Endothelial cell of umbilical vein (primary cell): ENCODE results near the gene UBXN11.

Experiments used
- EZH2 ChIP-seq: IDR thresholded peaks from 2 replicates; pipeline ENCODE4 v1.6.1; 2012; ENCODE audit warnings: borderline replicate concordance, low read depth, mild to moderate bottlenecking, moderate library complexity, low read length, inconsistent platforms; ENCODE audit not compliant: severe bottlenecking
- FOS ChIP-seq: IDR thresholded peaks from 2 replicates; pipeline ENCODE4 v1.6.1; 2011; ENCODE audit warnings: mild to moderate bottlenecking, low read length, moderate library complexity, borderline replicate concordance; ENCODE audit not compliant: insufficient read depth
- GATA2 ChIP-seq: IDR thresholded peaks from 2 replicates; pipeline ENCODE4 v1.7.0; 2011; ENCODE audit warnings: low read depth, mild to moderate bottlenecking, moderate library complexity, mixed read lengths, low read length; ENCODE audit not compliant: insufficient read length, insufficient read depth
- JUN ChIP-seq: IDR thresholded peaks from 2 replicates; pipeline ENCODE4 v1.6.1; 2011; ENCODE audit warnings: borderline replicate concordance, low read depth; ENCODE audit not compliant: insufficient read length, insufficient read depth
- MYC ChIP-seq: IDR thresholded peaks from one replicate; pipeline ENCODE4 v1.6.1; 2011; ENCODE audit warnings: mild to moderate bottlenecking, low read depth, low read length
- POLR2A ChIP-seq: IDR thresholded peaks from 2 replicates; pipeline ENCODE4 v1.6.1; 2012; ENCODE audit warnings: low read depth, mild to moderate bottlenecking, control low read depth, low read length
- POLR2AphosphoS5 ChIP-seq: IDR thresholded peaks from 2 replicates; pipeline ENCODE4 v1.6.1; 2012; ENCODE audit warnings: low read depth, mild to moderate bottlenecking, control low read depth, low read length, moderate library complexity; ENCODE audit not compliant: insufficient read depth
- TF ChIP-seq, protein P1 (sequence below), 2 donors: IDR thresholded peaks; 1 replicate in 1 of 2; 2 replicates in 1 of 2; pipeline ENCODE4 v1.5.1; 2011; ENCODE audit warnings: low read length in 2 of 2, mild to moderate bottlenecking in 2 of 2, moderate library complexity in 2 of 2, control low read depth in 1 of 2, inconsistent platforms in 1 of 2, low read depth in 1 of 2; ENCODE audit not compliant: insufficient read depth in 1 of 2; ENCODE audit errors: extremely low read depth in 1 of 2

- peak; percentile 34 for TF ChIP-seq POLR2A
- TF ChIP-seq, protein P1, sequence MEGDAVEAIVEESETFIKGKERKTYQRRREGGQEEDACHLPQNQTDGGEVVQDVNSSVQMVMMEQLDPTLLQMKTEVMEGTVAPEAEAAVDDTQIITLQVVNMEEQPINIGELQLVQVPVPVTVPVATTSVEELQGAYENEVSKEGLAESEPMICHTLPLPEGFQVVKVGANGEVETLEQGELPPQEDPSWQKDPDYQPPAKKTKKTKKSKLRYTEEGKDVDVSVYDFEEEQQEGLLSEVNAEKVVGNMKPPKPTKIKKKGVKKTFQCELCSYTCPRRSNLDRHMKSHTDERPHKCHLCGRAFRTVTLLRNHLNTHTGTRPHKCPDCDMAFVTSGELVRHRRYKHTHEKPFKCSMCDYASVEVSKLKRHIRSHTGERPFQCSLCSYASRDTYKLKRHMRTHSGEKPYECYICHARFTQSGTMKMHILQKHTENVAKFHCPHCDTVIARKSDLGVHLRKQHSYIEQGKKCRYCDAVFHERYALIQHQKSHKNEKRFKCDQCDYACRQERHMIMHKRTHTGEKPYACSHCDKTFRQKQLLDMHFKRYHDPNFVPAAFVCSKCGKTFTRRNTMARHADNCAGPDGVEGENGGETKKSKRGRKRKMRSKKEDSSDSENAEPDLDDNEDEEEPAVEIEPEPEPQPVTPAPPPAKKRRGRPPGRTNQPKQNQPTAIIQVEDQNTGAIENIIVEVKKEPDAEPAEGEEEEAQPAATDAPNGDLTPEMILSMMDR (IDR thresholded peaks at IDR 0.05; ENCODE audit: extremely low read depth in 1 of 2, insufficient read depth in 1 of 2, low read depth in 1 of 2, low read length in 2 of 2) = no peak
- TF ChIP-seq POLR2AphosphoS5 = no peak
- no peak for TF ChIP-seq JUN
- TF ChIP-seq EZH2 = no peak
- no peak for TF ChIP-seq MYC
- TF ChIP-seq GATA2 = no peak
- no peak for TF ChIP-seq FOS
Observed at GRCh38 chr1:26286064-26286416, 20.4 kb downstream of the UBXN11 start.
